Measurements from ENCODE around the gene FBLN1. TPM values are rescaled to one million over a fixed set of nuclear protein-coding genes. Genes with fewer than 3 reads are reported as not detected.
"Not testable (repeated sequence)": the region's sequence is repeated elsewhere in the genome, so short reads cannot be mapped to it uniquely, and the experiment has no call there.

FBLN1 gene
- total and polyA plus RNA-seq, 9 of the 15 experiments (the other 6 are each of a cell fraction or from before 2014, with no cell fraction given) = 0.66 TPM; not detected in 8

DNA sequence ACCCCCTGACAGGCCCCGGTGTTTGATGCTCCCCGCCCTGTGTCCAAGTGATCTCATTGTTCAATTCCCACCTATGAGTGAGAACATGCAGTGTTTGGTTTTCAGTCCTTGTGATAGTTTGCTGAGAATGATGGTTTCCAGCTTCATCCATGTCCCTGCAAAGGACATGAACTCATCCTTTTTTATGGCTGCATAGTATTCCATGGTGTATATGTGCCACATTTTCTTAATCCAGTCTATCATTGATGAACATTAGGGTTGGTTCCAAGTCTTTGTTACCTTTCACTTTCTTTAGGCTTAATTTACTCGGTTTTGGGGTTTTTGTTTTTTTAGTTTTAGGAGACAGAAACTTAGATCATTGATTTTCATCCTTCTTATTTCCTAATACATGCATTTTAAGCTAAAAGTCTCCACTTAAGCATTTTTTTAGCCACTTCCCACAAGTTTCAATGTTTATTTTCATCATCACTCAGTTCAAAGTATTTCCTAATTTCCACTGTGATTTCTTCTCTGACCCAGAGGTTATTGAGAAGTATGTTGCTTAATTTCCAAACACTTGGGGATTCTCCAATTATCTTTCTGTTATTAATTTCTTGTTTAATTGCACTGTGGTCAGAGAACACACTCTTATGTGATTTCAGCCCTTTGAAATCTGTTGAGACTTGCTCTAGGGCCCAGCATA is 120.9 kb downstream of the FBLN1 start:
- H3K4me2 ChIP-seq (ENCODE audit: insufficient read depth, low read length); H3K4me3 ChIP-seq; ATAC-seq; H3K4me1 ChIP-seq (replicated peaks in 1 of 2; ENCODE audit: control insufficient read depth in 2 of 2, insufficient read depth in 2 of 2, low read length in 2 of 2); DNase-seq (ENCODE audit: extremely low read depth in 1 of 4, low spot score in 3 of 4); intact Hi-C loops (cut with micrococcal nuclease); H3K79me2 ChIP-seq (ENCODE audit: control insufficient read depth, insufficient read depth, low read length); BruUV-seq (replicated peaks); H3K9me1 ChIP-seq (ENCODE audit: control insufficient read depth, insufficient read depth, low read length); H3K27ac ChIP-seq (ENCODE audit: extremely low read depth, low read depth, low read length); H2AFZ ChIP-seq (ENCODE audit: low read depth, low read length); in situ Hi-C loops (cut with MboI); H3K36me3 ChIP-seq (ENCODE audit: control insufficient read depth, insufficient read depth, low read length); H4K20me1 ChIP-seq (replicated peaks; ENCODE audit: control insufficient read depth, insufficient read depth, low read length); CTCF ChIA-PET (ENCODE audit: low intra/inter-chr PET ratio); FAIRE-seq; H3K9ac ChIP-seq (ENCODE audit: insufficient read depth in 1 of 2, low read depth in 2 of 2, low read length in 2 of 2); H3K9me3 ChIP-seq (replicated peaks; ENCODE audit: control insufficient read depth, insufficient read depth, low read depth, low read length); POLR2A ChIA-PET: not testable (repeated sequence)
- 28% methylated on average over 3 of the region's 3 CpGs for WGBS (ENCODE audit: insufficient coverage, low coverage, missing lambda C conversion rate)
- H3K27me3 ChIP-seq (ENCODE audit: control insufficient read depth in 2 of 2, insufficient read depth in 2 of 2, low read length in 2 of 2) = peaks cover 0 to 15% of the 10 kb centered on the region in 2 experiments; a peak in 1 of 5 replicates
- peak; percentile 70 for TF ChIP-seq ZNF146 (CRISPR knock-in tag; IDR thresholded peaks at IDR 0.05; ENCODE audit: unreplicated experiment)
- TF ChIP-seq BCOR (IDR thresholded peaks at IDR 0.05) = peak; percentile 19; the same call in 1 of the 2 replicates

GRCh38 chr22:45626198-45626651 is 123.5 kb downstream of the FBLN1 start:
- ChIA-PET POLR2A (no interaction called here), CTCF (ENCODE audit: low intra/inter-chr PET ratio) (no interaction called here)
- WGBS (ENCODE audit: insufficient coverage, low coverage, missing lambda C conversion rate) = 5% methylated on average over 22 of the region's 22 CpGs
- Histone ChIP-seq H4K20me1 (replicated peaks; ENCODE audit: control insufficient read depth, insufficient read depth, low read length) (no peaks in the 10 kb centered on the region), H3K36me3 (ENCODE audit: control insufficient read depth, insufficient read depth, low read length) (no peaks in the 10 kb centered on the region), H3K4me2 (ENCODE audit: insufficient read depth, low read length) (no peak overlapping the region), H3K27me3 (ENCODE audit: control insufficient read depth in 2 of 2, insufficient read depth in 2 of 2, low read length in 2 of 2) (peaks cover 0 to 15% of the 10 kb centered on the region in 2 experiments; a peak in 2 of 5 replicates), H3K4me3 (no peak overlapping the region), H3K9me3 (replicated peaks; ENCODE audit: control insufficient read depth, insufficient read depth, low read depth, low read length) (no peaks in the 10 kb centered on the region), H3K79me2 (ENCODE audit: control insufficient read depth, insufficient read depth, low read length) (no peaks in the 10 kb centered on the region), H2AFZ (ENCODE audit: low read depth, low read length) (no peak overlapping the region), H3K27ac (ENCODE audit: extremely low read depth, low read depth, low read length) (no peak overlapping the region), H3K9ac (ENCODE audit: insufficient read depth in 1 of 2, low read depth in 2 of 2, low read length in 2 of 2) (peak overlapping the region in 1 of 2 experiments; percentile 36; a peak in 1 of 4 replicates), H3K9me1 (ENCODE audit: control insufficient read depth, insufficient read depth, low read length) (no peaks in the 10 kb centered on the region), H3K4me1 (replicated peaks in 1 of 2; ENCODE audit: control insufficient read depth in 2 of 2, insufficient read depth in 2 of 2, low read length in 2 of 2) (peaks cover 0 to 5% of the 10 kb centered on the region in 2 experiments; a peak in 1 of 5 replicates)
- ATAC-seq (no peak), DNase-seq (ENCODE audit: extremely low read depth in 1 of 4, low spot score in 3 of 4) (peak in 2 of 4 experiments; percentile 43), FAIRE-seq (no peak)
- in situ Hi-C loops (cut with MboI) = no loop called here
- BruUV-seq (replicated peaks) = no TSS peak
- intact Hi-C loops (cut with micrococcal nuclease) = no loop called here
- TF ChIP-seq NFE2 (IDR thresholded peaks at IDR 0.05; ENCODE audit: low read depth) (peak; percentile 43; the same call in 1 of the 2 replicates), E2F8 (IDR thresholded peaks at IDR 0.05; ENCODE audit: low read depth, partially characterized antibody) (no peak), NELFE (IDR thresholded peaks at IDR 0.05; ENCODE audit: insufficient read depth, insufficient read length) (no peak), SMARCC2 (IDR thresholded peaks at IDR 0.05; ENCODE audit: low read depth) (no peak), CEBPG (CRISPR knock-in tag; IDR thresholded peaks at IDR 0.05) (no peak), CEBPG (tag; conservative IDR thresholded peaks at IDR 0.05 in 1 of 2, IDR thresholded peaks at IDR 0.05 in 1 of 2) (no peak), HMG20B (CRISPR knock-in tag; IDR thresholded peaks at IDR 0.05) (no peak), POLR3G (IDR thresholded peaks at IDR 0.05; ENCODE audit: extremely low read depth, insufficient read length, insufficient replicate concordance) (no peak), NRF1 (conservative IDR thresholded peaks at IDR 0.05 in 1 of 2, IDR thresholded peaks at IDR 0.05 in 1 of 2) (peak in 1 of 2 experiments; percentile 24; a peak in 1 of 4 replicates), EHMT2 (IDR thresholded peaks at IDR 0.05) (no peak), MEIS2 (IDR thresholded peaks at IDR 0.05; ENCODE audit: partially characterized antibody) (peak; percentile 34), MAFG (tag; conservative IDR thresholded peaks at IDR 0.05) (no peak)

Measured in K562 (cell line).